ENCODE results near the gene BANK1.

Gene BANK1

DNA sequence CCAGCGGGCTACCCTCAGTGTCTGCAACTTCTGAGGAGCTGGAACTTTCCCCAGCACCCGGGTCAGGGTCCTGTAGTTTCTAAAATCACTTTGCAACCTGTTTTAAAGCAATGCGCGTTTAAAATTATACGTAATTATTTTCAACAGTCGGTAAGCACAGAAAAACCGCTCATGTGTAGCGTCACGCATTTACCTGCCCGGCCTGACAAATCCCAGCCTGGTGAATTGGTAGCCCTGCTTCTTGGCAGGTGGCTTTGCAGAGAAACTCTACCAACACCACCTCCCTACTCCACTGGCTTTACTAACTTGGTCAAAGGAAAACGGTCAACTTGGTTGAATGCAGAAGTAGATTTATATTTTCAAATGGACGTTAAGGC lies 640 bp downstream of the BANK1 start:
- TF ChIP-seq, protein P1, sequence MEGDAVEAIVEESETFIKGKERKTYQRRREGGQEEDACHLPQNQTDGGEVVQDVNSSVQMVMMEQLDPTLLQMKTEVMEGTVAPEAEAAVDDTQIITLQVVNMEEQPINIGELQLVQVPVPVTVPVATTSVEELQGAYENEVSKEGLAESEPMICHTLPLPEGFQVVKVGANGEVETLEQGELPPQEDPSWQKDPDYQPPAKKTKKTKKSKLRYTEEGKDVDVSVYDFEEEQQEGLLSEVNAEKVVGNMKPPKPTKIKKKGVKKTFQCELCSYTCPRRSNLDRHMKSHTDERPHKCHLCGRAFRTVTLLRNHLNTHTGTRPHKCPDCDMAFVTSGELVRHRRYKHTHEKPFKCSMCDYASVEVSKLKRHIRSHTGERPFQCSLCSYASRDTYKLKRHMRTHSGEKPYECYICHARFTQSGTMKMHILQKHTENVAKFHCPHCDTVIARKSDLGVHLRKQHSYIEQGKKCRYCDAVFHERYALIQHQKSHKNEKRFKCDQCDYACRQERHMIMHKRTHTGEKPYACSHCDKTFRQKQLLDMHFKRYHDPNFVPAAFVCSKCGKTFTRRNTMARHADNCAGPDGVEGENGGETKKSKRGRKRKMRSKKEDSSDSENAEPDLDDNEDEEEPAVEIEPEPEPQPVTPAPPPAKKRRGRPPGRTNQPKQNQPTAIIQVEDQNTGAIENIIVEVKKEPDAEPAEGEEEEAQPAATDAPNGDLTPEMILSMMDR (IDR thresholded peaks at IDR 0.05; ENCODE audit: insufficient read depth, missing control alignments) = no peak
- no peak for FAIRE-seq
- DNase-seq (ENCODE audit: insufficient read length, low spot score) = no peak

DNA sequence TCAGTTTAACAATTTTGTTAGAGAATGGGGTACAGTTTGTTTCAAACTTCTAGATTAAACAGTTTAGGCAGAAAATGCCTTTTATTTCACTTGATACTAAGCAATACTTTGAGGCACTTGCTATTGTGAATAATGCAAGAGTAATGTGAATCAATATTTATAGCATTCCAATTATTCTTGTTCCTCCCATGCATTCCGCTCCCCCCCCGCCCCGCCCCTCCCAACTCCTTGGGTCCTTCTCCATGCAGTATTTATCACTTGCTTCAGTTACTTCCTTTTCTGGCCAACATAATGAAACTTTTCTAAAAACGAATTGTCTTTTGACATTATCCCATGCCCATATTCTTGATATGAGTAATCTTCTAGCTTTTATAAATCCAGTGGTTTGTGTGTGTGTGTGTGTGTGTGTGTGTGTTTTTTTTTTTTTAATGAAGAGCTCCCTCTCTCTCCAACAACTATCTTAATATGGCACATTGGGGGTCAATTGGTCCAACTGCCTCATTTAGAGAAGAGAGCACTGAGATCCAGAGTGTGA lies 1.6 kb downstream of the BANK1 start:
- DNase-seq (ENCODE audit: insufficient read length, low spot score) (no peak), FAIRE-seq (no peak)
- TF ChIP-seq, protein P1 (IDR thresholded peaks at IDR 0.05; ENCODE audit: insufficient read depth, missing control alignments) = no peak

DNA sequence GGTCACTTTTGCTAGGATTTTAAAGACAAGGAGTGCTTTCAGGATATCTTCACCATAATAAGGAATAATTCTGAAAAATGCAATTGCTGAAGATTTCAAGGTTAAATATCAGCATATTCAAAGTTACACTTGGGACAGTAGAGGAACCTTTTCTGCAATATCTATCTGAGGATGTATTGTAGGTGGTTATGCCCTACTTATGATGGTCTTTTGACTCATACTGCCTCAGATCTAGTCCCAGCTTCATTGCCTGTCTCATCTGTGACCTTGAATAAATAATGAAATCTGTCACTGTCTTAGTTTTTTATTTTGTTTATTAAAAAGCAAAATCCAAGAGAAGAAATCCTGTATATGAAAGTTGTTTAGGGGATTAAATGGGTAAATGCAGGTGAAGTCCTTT lies 2.9 kb downstream of the BANK1 start:
- no peak for DNase-seq (ENCODE audit: insufficient read length, low spot score)
- TF ChIP-seq, protein P1 (IDR thresholded peaks at IDR 0.05; ENCODE audit: insufficient read depth, missing control alignments) = no peak
- FAIRE-seq = no peak

DNA sequence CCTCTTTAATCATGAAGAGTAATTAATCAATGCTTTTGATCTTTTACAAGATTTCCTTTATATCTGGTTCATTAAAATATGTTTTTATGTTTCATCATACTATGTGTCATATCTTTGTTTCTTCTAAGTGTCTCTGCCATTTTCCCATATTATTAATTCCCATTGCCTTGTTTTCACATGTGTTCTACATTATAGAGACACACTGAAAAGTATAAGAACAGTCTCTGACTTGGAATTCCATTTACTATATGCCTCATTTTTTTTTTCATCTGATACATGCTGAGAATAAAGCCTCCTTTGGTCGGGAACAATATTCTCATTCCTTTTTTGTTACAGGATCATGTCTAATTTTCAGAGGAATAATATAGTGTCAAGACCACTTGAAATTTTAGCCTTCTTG lies 4.3 kb downstream of the BANK1 start:
- TF ChIP-seq, protein P1 (IDR thresholded peaks at IDR 0.05; ENCODE audit: insufficient read depth, missing control alignments) = no peak
- FAIRE-seq (peak; percentile 38), DNase-seq (ENCODE audit: insufficient read length, low spot score) (no peak)

DNA sequence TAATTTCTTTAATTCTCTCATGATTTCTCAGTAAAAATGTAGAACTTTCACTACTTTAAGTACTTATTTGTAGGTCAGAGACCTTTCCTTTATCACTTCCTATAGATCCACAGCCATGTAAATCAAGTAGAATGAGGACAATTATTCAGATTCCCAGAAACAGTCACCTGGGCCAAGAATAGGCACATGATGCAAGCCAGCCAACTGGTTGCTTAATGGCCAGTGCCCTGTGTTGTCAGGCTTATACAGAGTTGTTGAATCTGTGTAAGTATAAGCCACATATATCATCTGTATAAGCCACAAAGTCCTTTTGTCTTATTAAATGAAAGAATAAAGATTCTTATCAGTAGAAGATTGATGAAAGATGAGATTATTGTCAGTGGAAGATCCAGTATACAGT lies 5.2 kb downstream of the BANK1 start:
- FAIRE-seq (no peak), DNase-seq (ENCODE audit: insufficient read length, low spot score) (no peak)
- TF ChIP-seq, protein P1 (IDR thresholded peaks at IDR 0.05; ENCODE audit: insufficient read depth, missing control alignments) = no peak

DNA sequence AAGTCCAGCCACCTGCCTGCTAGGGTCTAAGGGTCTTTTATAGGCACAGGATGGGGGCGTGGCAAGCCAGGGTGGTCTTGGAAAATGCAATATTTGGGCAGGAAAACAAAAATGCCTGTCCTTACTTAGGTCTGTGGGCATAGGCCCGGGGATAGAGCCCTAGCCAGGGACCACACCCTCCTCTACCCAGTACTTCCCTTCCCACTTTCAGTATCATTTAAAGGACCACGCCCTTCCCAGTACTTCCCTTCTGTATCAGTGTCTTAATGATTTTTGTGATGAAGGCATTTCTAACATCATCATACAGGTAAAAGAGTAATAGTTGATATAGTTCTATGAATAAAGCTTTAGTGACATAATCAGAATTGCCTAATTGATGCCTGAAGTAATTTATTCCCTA lies 11.4 kb downstream of the BANK1 start:
- TF ChIP-seq, protein P1 (IDR thresholded peaks at IDR 0.05; ENCODE audit: insufficient read depth, missing control alignments) = no peak
- DNase-seq (ENCODE audit: insufficient read length, low spot score) (no peak), FAIRE-seq (no peak)

DNA sequence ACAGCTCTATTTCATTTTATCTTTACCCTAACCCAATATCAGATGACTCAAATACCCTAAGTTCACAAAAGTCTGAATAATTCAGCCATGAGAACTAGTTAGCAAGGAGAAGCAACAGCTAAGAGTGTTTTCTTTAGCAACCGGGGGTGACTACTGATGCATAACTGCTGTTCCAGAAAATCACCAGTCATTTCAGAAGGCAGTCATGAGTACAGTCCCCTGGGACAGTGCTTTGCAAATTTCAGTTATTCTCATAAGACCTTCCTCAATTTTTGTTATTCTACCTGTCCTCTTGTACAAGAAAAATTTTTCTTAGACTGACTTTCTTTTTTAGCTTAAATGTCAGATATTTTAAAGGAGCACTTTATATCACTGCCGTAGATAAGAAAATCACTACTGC lies 16.4 kb downstream of the BANK1 start:
- FAIRE-seq = no peak
- TF ChIP-seq, protein P1 (IDR thresholded peaks at IDR 0.05; ENCODE audit: insufficient read depth, missing control alignments) = no peak

More for the DNA sequence above, 16.4 kb downstream of the BANK1 start:
- DNase-seq (ENCODE audit: insufficient read length, low spot score) = no peak
